NCI-H82 treated with DMSO at 0.1 percent for 48 hours (cell line): Measurements from ENCODE around the gene SLIT1.

Experiments used
- DNase-seq: peaks from one replicate; lab custom pipeline; 2025; ENCODE audit not compliant: unreplicated experiment; lab: John Stamatoyannopoulos, UW

Gene SLIT1

GRCh38 chr10:97115846-97116245 lies 69.9 kb downstream of the SLIT1 start:
- DNase-seq = no peak

- no peak for DNase-seq
Measured at GRCh38 chr10:97111615-97112014, 74.1 kb downstream of the SLIT1 start.

GRCh38 chr10:97109547-97109946 lies 76.2 kb downstream of the SLIT1 start:
- no peak for DNase-seq

DNA sequence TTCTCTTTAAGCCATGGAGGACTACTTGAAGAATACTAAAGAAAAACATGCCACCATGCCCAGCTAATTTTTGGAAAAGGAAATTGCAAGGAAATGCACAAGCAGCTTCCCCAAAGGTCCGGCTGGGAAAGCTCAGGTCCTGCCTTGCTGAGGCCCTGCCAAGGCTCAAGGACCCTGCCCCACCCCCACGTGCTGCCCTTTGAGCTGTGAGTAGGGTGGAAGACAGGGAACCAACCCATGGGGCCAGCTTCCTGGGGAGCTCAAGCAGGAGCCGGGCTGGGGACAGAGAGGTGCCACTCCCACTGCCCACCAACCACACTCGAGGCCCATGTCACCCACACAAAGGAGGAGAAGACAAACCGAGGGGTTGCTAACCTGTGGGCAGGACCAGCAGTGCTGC lies 78.2 kb downstream of the SLIT1 start:
- no peak for DNase-seq

- no peak for DNase-seq
Measured at GRCh38 chr10:97106207-97106606, 79.6 kb downstream of the SLIT1 start.

GRCh38 chr10:97105303-97105702 lies 80.5 kb downstream of the SLIT1 start:
- no peak for DNase-seq

DNA sequence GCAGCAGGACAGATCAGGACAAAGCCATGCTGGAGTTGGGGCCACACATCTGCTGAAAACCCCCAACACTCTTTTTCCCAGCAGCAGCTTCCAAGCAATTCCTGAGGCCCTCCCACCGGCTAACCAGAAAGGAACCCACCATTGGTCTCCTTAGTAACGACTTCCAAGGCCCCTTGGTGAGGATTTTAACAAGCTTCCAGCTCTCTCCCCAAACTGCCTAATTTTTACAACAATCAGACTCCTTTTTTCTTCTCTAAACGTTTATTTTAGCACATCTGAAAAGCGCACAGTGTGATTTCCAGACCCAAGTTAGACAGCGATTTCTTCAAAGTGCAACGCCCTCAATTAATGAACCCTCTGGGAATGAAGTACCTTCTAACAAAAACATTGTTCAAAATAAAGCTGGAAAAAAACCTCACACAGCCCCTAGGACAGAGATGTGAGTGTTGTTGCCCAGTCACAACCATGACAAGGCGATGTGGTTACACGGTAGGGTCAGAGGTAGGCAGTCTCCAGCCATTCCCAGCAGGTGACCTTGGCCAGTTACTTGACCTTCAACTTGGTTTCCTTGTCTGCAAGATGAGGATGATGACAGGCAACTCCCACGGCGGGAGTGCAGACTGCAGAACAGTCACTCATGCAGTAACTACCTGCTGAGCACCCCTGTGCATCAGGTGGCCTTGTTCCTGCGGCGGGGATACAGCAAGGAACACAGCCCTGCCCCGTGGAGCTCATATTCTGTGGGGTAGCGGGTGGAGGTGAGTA lies 82.3 kb downstream of the SLIT1 start:
- no peak for DNase-seq

- DNase-seq = no peak
Measured at GRCh38 chr10:97102441-97102840, 83.3 kb downstream of the SLIT1 start.

- DNase-seq = no peak
Measured at GRCh38 chr10:97101166-97101940, 84.4 kb downstream of the SLIT1 start.

DNA sequence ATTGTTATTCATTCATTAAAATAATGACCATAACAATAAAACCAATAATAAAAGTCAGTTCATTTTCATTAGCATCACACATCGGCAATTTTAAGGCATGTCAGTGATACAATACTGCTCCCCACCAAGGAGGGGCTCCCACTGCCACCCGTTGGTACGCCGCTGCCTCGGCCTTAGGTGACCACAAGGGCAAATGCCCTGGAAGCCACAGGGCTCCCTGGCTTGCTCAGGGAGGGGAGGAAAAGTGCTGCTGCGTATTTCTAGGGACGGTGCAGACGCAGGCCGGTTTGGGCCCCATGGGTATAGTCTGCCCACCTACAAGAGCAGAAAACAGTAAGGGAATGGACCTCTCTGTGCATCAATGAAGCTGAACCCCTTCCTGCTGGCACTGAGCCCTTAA lies 85.1 kb downstream of the SLIT1 start:
- DNase-seq = no peak

DNA sequence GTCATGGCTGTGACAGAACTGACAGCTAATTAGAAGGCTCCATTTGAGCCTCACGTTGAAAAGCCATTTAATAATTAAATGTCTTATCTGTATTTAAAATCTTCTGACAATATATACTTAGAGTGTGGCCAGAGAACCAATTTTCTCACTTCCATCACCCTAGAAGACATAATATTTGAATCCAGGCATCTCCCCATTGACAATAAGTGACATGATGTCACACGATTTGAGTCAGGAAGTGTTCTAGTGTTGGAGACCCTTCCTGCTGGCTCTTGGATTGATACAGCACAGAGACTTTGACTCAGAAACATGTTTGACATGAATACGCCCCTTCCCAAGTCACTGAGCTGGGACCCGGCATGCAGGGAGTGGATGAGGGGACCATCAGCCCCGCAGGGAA lies 85.9 kb downstream of the SLIT1 start:
- no peak for DNase-seq

DNA sequence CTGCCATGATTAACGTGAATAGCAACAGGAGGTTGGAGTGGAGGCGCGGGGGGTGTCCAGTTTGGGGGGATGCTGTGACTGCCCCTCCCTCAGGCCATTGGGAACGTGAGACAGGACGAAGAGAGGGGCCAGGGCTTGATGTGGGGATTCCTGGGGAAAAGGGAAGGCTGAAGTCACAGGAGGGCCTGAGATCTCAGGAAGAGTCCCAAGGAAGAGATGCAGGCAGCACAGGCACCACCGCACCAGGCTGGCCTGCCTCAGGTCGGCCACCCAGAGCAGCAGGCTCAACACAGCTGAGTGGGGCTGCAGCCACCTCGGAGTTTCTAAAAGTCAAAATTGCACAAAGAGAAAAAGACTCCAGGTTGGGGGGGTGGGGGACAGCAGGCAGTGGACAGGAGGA lies 86.7 kb downstream of the SLIT1 start:
- no peak for DNase-seq

DNA sequence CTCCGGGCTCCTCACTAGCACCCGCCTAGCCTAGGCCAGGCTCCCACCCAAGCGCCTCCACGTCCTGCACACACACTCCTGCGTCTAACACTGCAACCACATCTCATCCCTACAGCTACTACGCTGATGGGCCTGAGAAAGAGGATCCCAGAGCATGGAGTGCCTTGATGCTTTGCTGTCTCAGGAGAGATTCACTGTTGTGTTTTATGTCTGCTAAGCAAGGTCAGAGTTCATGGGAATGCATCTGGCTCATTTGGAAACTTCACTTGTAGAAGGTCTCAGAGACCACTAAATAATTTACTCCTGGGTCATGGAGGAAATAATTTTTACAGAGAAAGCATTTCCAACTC lies 88.7 kb downstream of the SLIT1 start:
- no peak for DNase-seq

DNA sequence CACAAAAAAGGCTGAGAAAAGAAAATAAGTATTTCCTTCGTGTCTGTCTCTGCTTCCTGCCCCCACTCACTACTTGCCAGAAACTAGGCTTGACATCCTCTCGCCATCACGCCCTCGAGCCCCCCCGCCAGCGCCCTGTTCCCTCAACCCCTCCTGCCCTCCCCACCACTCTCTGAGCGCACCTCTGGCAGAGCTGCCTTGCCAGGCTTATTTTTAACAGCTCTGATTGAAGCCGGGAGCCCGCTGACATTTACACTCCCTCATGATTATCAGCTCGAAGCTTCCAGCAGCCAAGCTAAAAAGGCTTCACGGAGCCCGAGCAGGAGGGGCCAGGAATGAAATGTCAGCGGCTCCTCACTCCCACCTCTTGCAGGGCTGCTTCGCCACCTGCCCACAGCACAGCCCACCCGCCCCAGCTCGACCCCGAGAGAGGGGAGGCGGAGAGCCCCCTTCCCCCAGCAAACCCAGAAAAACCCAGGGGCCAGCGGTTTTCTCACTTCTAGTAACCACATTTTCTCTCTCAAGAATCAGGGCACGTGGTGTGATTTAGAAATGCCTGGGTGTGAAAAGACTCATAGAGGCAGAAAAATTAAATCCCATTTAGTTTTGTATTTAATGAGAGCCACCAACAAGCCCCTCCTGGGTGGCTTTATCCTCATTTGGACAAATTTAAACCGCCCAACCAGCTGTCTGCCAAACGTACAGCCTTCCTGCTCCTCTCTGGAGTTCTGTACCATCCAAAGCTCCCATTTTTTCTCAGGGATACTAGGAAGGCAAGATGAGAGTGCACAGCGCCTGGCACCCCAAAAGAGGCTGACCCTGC lies 89.3 kb downstream of the SLIT1 start:
- DNase-seq = no peak

DNA sequence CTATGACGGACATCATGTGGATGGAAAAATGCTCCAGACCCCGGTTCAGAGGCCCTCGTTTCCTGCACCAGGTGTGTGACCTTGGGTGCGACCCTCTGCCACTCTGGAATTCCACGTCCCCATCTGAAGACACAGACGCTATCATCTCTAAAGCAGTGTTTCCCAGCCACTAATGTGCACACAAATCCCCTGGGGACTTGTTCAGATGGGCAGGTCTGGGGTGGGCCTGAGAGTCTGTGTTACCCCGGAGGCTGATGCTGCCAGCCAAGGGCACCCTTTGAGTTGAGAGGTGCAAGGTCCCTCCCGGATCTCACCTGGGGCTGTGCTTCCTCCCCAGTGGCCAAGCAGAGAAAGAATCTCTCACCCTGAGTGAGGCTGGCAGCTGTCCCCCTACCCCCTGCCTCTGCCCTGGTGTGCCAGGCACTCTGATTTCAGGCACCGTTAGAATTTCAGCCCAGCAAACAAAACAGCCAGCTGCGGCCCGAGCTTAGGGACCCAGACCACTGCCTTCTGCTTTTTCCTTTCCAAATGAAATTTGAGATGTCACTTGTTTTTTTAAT lies 90.0 kb downstream of the SLIT1 start:
- DNase-seq = no peak

GRCh38 chr10:97090644-97091043 lies 95.1 kb downstream of the SLIT1 start:
- DNase-seq = no peak

GRCh38 chr10:97090035-97090434 lies 95.7 kb downstream of the SLIT1 start:
- DNase-seq = no peak

GRCh38 chr10:97089209-97089870 lies 96.4 kb downstream of the SLIT1 start:
- DNase-seq = no peak

GRCh38 chr10:97087296-97087695 lies 98.5 kb downstream of the SLIT1 start:
- DNase-seq = no peak

DNA sequence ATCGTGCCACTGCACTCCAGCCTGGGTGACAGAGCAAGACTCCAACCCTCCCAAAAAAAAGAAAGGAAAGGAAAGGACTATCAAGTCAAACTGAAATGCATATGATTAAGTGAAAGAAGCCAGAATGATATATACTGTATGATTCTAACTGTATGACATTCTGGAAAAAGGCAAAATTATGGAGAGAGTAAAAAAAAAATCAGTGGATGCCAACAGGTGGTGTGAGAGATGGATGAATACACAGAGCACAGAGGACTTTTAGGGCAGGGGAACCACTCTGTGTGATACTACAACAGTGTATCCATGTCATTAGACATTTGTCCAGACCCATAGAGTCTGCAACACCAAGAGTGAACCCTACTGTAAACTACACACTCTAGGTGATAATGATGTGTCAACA lies 99.2 kb downstream of the SLIT1 start:
- no peak for DNase-seq

- no peak for DNase-seq
Measured at GRCh38 chr10:97083228-97083829, 102.4 kb downstream of the SLIT1 start.
